HEK293T (cell line): ENCODE results near the gene TTC28.

Experiments used
- FOXM1 ChIP-seq: fragments of 450-650 bp; IDR thresholded peaks from 2 replicates; pipeline ENCODE4 v1.6.1; 2017; ENCODE audit warnings: mild to moderate bottlenecking, borderline replicate concordance
- NFRKB ChIP-seq: fragments of 450-650 bp; IDR thresholded peaks from 2 replicates; pipeline ENCODE4 v1.6.1; 2016; ENCODE audit warnings: mild to moderate bottlenecking, moderate library complexity

- TF ChIP-seq FOXM1 (no peak), NFRKB (no peak)
Measured at GRCh38 chr22:27952091-27952490, 727.5 kb downstream of the TTC28 start.
